Putamen (tissue), 1 donor: ENCODE data around the gene CHST15.
"Not testable (repeated sequence)": the region's sequence is repeated elsewhere in the genome, so short reads cannot be mapped to it uniquely, and the experiment has no call there.

Experiments used
- DNase-seq: peaks from one replicate; pipeline ENCODE4 v3.0.0-alpha.2; 2016; ENCODE audit warnings: low spot score

Gene CHST15

DNA sequence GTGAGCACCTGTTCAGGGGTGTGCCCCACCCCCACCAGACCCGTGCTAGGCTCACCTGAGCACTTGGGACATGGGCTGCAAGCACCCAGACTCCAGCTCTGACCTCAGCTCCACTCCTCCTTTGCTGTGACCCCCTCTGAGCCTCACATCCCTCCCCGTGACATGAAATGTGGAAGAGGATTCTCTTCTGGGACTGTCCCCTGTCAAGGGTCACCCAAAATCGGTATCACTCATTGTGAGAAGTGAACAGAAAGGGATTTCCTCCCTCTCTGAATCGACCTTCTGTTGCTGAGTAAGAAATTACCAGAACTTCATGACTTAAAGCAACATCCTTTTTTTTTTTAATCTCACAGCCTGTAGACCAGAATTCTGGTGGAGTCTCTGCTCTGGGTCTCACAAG, 6.2 kb upstream of the CHST15 start:
- no peak for DNase-seq

DNA sequence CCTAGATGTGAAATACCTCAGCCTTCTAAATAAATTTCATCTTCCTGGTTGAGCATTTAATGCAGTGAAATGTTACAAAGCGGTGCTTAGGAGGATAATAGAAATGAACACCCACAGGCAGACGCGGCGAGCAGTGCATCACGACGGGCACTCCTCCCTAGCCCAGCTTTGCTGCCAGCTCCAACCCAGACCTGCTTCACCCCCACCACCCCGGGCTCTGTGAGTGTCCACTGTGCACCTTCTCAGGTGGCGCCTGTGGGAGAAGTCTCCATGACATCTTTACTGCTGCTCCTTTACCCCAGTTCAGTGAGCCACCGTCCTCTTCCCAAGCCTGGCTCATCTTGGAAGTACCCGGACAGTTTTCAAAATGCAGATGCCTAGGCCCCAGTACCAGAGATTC, 5.2 kb upstream of the CHST15 start:
- no peak for DNase-seq

DNA sequence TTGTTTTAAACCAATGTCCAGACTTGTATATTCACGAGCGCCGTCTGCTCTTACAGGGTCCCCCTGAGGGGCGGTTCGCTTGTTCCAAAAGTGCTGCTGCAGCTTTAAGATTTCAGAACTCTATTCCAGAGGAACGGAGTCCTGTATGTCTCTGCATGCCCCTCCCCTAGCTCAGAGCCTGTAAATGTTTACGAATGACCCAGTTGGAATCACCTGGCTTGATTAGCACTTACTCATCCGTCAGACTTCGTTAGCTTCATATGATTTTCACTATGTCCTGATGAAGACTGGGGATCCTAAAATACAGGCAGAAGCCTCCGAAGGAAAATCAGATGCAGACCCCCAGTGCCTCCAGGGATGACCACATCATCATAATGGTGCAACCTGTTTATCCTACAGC, 4.5 kb upstream of the CHST15 start:
- no peak for DNase-seq

DNA sequence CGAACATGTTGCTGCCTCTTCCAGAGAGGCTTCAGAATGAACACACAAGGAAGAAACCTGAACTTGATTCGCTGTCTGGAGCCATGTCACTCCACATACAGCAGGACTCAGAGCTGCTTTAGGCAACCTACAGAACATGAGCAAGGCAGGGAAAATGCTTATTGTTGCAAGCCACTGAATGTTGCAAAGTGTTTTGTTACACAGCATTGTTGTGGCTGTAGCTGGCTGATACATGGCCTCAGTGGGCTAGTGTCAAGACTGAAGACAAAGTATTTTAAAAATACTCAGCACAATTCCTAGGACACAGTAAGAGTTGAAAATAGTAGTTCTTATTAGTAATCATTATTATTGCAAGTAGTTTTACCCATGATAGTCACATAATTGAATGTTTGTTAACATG, 3.1 kb upstream of the CHST15 start:
- DNase-seq, result no peak

DNA sequence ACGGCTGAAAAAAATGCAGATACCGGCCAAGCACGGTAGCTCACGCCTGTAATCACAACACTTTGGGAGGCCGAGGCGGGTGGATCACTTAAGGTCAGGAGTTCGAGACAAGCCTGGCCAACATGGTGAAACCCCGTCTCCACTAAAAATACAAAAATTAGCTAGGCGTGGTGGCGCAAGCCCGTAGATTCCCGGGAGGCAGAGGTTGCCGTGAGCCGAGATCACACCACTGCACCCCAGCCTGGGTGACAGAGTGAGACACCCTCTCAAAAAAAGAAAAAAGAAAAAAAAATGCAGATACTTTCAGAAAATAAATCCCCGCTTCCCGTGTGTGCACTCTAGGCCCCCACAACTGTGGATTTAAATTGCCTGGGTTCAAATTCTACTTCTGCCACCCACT, 2.4 kb upstream of the CHST15 start:
- DNase-seq, result not testable (repeated sequence)

DNA sequence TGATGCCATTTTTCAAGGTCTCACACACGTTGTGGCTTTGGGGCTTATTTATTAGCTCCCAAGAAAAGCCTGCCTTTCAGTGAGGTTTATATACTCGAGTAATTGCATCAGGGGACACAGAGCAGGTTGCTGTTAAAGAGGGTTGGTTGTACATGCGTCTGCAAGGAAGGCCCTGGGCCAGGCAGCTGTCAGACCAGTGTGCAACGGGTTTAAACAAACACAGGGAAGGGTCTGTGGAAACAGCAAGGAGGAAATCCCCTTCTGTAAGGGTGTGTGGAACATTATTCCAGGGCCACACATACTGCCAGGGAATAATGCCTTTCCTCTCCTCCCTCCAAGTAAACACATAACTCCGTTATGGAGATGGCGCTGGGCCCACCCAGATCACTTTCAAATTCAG, 1.7 kb upstream of the CHST15 start:
- DNase-seq, result no peak

DNA sequence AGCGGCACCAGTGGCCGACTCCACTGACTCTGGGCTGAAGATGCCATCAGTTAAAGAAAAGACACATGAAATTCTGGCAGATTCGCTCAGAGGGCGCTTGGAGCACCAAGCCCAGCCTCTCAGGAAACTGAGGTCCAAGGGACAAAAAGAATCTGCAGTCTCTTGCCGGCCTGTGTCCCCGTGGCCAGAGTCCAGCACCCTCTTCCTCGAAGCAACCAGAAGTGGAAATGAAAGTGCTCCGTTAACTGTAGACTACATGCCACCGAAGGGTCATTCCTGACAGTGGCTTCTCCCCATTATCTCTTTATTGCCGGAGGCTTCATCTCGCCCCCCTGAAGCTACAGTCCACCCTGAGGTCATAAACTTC, 1.0 kb upstream of the CHST15 start:
- DNase-seq, result no peak

DNA sequence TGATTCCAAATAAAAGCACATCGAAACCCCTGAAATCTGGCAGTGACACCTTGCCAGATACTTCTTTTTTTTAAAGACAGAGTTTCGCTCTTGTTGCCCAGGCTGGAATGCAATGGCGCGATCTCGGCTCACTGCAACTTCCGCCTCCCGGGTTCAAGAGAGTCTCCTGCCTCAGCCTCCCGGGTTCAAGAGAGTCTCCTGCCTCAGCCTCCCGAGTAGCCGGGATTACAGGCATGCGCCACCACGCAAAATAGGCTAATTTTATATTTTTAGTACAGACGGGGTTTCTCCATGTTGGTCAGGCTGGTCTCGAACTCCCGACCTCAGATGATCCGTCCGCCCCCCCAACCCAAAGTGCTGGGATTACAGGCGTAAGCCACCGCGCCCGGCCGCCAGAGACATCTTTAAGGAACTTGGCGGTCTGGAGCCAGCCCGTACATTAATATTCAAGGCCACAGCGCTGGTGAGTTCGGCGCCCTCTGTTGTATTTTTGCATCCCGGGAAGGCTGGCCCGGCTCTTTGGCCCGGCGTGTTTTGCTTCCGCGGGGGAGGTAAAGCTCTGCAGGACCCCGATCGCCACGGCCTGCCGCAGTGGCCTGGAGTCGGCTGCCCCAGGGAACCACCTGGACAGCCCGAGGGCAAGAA, 498 bp upstream of the CHST15 start:
- DNase-seq, result not testable (repeated sequence)

DNA sequence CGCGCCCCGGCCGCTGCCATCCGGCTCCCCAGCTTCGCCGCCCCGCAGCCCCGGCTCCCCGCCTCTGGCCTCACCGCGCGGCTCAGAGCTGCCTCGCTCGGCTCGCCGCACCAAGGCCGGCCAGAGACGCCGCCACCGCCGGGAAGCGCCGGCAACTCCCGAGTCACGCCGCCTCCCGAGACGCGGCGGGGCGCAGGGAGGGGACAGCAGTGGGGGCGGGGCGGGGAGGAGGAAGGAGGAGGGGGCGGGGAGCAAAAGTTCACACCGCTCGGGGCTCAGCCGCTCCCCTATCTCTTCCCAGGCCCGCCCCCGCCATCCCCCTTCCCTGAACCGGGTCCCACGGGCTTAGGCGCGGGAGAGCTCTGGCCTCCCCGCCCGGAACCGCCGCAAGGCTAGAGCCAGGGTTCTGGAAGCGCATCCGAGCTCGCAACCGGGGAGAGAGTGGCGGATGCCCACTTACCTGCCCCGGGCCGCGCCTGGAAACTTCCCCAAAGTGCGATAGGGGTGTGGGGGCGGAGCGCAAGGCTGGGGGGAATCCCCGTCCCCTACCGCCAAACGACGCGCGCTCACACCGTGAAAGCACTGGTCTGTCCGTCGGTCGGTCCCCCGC, 1.0 kb downstream of the CHST15 start:
- DNase-seq, result no peak

DNA sequence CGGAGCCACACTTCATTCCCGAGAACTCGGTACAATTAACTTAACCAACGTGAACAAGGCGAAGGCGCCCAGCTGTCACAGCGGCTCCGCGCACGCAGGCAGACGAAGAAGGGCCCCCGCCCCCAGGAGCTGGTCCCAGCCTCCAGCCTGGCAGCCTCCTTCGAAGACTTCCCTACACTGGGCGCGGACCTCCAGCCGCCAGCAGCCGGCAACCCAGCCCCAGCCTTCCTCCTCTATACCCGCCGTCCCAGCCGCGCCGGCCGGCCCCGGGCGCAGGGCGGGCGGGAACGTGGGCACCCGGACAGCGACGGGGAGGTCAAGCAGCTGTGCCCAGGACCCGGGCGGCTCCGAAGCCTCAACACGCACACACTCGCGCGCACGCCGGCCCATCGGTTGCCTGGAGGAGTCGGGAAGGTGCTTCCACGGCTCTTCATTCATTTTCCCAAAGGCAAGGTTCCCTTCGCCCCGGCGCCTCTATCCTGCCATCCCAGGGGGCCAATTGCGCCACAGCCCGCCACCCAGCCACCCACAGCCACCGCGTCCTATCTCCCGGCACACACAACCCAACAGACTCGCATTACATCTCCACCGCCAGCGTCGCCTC, 1.6 kb downstream of the CHST15 start:
- no peak for DNase-seq

DNA sequence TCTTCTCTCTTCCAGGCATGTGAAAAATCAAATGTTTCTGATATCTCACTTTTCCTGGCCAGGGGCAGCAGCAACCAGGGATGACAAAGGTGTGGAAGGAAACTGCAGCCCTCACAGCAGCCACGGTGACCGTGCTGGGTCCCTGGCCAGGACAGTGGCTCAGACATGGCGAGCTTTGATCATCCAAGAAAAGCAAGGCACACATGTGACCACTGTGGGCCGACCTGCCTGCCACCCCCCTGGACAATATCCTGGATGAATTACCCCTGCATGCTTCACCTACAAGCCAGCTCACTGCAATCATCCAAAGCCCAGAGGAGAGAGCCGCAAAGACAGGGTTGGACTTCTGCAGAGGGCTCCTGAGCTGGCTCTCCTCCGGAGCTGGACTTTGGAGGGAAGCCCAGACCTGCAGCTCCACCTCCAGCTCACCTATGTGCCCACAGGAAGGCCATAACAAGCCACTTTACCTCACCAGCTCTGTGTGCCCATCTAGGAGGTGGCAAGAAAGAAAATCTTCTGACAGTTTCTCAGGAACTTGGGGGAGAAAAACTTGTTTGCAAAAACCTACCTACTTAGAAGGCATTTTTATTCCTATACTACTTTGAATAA, 2.7 kb downstream of the CHST15 start:
- no peak for DNase-seq

DNA sequence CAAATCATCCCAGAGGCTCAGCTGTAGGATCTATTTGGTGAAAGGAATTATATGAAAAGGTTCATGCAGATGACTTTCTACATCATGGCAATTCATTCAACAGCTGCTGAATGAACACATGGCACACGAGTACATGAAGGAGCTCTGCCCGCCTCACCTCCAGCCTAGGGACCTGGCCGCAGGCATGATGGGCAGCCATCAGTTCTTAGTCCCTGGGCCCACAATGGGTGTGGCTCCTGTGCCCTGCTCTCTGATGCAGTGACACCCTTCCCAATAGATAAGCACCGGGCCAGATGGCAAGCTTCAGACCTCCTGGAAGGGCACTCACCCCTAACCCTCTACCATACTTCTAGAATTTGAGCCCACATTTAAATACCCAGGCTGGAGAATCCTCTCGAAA, 3.5 kb downstream of the CHST15 start:
- no peak for DNase-seq

DNA sequence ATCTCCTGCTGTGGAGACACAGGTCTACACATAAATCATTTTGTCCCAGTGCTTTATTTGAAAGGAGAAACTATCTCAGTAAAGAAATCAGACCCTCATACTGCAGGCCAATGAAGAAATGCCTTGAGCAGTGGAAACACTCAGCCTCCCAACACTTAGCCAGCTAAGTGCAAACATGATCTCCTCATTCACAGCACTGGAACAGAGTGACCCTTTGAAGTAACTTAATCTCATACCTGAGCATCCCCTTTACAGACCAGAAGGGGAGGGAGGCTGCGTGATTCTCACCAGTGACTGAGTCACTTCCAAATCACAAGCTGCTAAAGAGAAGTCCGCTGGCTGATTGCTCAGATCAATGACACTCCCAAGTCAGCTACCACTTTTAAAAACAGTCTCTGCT, 4.5 kb downstream of the CHST15 start:
- DNase-seq, result no peak

DNA sequence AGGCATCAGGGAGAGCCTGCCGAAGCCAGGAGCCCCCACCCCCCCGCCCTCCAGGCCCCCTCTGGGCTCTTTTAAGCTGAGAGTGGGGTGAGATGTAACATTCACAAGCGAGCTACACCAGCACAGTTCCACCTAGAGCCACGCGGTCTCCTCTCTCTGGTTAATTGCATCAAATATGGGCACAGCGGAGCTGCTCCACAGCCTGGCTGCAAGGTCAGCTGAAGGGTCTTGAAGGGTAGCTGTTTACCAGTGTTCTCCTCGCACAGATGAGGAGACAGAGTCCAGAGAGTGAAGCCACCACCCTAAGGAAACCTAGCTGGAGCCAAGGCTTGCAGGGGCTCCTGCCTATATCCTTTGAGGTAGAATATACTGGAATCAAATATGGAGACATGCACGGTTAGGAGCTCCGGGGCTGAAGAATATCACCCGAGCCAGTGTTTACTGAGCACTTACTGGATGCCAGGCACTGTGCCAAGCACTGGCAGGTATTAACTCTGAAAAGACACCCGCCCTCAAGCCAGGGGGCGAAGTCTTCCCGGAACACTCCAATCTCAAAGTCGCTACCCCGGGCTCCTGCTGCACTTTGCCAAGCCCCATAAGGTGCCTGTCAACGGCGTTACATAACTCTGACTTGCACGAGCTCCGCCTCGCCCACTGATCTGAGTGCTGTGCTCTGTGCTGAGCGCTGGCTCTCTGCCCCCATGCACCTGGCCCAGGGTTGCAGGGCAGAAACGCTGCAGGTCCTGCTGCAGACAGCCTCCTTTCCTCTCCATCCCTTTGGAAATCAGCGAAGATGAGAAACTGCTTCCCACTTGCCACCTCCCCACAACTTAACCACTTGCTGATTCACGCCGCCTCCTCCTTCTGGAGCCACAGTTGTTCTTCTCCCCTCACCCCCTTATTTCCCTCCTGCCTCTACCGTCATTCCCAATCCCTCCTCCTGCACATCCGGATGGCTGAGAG, 5.4 kb downstream of the CHST15 start:
- DNase-seq, result peak; percentile 84

DNA sequence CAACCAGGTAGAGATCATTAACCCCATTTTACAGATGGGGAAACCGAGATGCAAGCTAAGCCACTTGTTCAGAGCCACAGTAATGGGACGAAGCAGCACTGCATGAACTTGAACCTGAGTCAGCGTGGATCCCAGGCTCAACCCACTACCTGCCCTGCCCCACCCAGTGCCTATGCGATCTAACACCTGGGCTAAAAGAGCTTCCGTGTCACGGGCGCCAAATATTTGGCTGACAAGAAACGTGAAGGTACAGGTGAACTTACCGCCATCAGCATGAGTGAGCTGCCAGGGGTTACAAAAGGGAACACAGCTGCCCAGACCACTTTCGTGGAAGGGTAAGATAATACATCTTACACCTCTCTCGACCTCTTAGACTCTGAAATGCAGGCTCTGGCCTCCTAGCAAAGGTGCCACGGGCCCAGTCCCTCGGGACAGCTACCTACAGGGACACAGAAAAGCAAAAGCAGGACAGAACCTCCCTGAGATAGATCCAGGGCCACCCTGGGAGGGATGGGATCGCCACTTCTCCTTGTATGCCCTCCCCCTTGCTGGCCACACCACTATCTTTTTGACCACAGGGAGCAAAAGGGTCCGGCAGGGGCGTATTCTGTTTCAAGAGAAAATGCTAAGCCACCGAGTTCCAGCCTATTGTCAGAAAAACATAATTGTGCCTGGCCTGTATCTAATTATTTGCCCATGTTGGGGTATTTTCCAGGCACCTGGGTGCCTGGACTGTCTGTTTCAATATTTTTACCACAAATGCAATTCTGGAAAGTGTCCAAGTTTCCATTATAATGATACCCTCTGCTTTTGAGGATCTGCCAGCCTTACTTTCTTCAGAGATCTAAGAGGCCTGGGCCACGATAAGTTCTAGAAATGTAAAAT, 6.4 kb downstream of the CHST15 start:
- no peak for DNase-seq

DNA sequence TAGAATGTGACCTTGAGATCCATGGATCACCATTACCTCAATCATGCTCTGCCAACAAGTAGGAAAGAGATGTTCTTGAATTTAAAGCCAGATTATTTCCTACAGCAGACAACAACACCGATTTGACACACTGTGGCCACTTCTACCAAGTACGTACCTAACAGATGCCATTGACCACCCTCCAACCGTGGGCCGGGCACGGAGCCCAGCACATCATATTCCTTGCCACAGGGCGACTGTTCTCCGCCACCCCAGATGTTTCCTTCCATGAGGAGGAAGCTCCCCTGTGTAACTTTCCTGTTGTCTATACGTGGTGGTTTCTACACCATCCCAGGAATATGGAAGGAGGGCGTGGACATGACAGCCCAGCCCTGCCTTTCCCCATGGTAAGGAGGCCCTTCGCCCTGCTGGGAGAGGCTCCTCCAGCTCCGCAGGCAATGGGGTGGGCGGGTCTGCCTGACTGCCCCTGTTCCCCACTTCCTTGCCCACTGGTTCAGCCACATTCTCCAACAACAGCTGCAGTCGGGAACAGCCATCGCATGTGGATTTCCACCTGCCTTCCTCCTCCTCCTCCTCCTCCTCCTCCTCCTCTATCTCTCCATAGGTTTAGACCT, 7.2 kb downstream of the CHST15 start:
- DNase-seq, result no peak

DNA sequence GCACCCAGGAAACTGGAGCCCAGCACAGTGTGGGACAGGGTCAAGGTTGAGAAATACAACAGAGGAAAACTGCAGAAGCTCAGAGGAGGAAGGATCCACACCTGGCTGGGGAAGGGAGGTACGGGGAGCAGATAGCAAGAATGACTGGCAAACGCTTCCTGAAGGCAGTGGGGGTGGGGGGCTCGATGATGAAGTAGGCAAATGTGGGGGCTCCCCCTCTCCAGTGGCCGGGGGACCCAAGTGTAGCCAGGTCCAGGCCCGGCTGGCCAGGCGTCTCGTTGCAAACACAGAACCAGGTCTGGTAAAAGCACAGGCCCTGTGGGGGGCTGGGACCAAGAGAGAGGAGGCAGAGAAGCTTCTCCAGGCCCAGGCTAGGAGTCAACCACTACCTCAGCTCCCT, 7.7 kb downstream of the CHST15 start:
- no peak for DNase-seq

DNA sequence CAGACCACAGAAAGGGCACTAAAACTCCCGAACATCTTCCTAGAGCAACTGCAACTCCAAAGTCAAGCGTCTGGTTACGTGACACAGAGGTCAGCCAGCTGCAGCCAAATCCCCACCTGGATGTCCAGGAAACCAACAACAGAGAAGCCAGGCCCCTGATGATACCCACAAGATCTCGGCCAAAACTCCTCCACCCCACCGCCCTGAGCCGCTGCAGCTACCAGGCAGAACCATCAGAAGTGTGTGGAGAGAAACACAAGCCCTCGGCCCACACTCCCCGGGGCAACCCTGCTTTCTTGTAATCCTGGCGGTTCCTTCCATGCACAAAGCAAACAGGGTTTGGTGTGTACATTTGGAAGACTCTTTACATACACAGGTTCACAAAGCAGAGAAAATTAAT, 8.7 kb downstream of the CHST15 start:
- no peak for DNase-seq

DNA sequence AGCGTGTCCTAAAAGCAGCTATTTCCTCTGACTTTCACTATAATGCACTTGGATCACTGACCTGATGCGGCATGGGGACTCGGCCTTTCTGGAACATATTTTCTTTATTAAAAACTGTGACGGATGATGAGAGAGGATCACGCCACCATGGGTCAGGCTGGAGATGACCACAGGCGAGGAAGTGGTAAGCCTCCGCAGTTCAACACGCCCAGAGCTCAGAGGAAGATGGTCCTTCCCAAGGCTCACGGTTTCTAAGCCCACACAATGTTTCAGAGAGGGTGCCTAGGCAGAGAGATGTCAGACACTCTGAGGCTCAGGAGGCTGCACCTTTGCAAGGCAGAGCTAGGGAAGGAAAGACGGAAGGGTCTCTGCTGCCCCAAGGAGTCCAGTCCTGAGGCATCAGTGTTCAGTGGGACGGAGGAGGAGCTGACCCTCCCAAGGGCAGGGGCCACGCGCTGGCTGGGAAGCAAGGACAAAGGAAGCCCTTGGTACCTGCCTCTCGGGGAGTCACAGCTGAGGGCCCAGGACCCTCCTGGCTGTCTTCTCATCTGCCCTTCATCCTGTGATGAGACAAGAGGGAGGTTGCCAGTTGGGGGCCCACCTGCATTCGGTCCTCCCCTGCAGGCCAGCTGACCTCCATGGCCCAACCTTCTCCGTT, 9.5 kb downstream of the CHST15 start:
- DNase-seq, result no peak

DNA sequence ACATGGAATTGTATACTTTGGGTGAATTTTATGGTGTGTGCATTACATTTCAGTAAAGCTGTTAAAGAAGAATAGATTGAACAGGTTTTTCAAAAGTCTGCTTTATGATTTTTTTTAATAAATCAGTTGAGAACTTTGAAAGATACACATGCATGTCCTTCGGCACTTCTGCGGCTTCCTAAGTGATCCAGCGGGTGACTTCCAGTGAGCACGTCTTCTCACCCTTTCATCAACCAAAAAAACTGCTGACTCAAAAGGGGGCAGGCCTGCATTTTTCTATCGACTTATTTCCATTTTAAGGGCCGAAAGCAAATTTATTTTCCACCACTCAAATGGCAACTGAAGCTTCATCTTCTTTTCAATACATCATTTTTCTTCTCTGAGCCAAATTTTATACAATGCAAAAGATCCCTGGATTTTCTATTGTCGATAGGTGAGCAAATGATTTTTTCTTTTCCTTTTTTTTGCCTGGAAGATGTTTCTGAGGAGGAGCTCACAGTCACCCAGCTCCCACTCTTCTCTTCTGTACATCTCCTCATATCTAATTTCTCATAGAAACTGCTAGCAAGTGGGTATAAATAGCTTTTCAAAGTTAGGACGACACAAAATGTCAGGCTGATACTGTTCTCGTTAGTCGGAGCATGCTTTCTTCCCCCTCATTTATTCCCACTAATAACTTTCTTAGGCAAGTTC, 10.2 kb downstream of the CHST15 start:
- peak; percentile 65 for DNase-seq
